ENCODE measurements around the gene PRKD2. TPM values are rescaled to one million over a fixed set of nuclear protein-coding genes. Genes with fewer than 3 reads are reported as not detected.

PRKD2 gene
- total and polyA plus RNA-seq, 2 of the 8 experiments (the other 6 are each of a cell fraction or from before 2014, with no cell fraction given), result 24.4 to 63.8 TPM

GRCh38 chr19:46726971-46727501 is 10.1 kb upstream of the PRKD2 start (continued):
- TF ChIP-seq USF2 (IDR thresholded peaks at IDR 0.05; ENCODE audit: low read length), result no peak
- no peak for TF ChIP-seq SAP30 (IDR thresholded peaks at IDR 0.05; ENCODE audit: insufficient read depth, insufficient replicate concordance, low read length)
- no peak for TF ChIP-seq CHD1 (IDR thresholded peaks at IDR 0.05; ENCODE audit: low read depth, low read length)
- TF ChIP-seq GABPA (IDR thresholded peaks at IDR 0.05; ENCODE audit: borderline replicate concordance, insufficient read depth, low read length), result no peak
- TF ChIP-seq CBX8 (IDR thresholded peaks at IDR 0.05; ENCODE audit: borderline replicate concordance, low read depth, low read length), result no peak
- TF ChIP-seq CTBP2 (IDR thresholded peaks at IDR 0.05; ENCODE audit: borderline replicate concordance, insufficient read depth, insufficient read length, low read length), result no peak
- no peak for TF ChIP-seq E2F6 (IDR thresholded peaks at IDR 0.05)

Measured in H1 (cell line).